Stomach (tissue), 9 donors: ENCODE results near the gene UBE2N. TPM values are rescaled to one million over a fixed set of nuclear protein-coding genes. Genes with fewer than 3 reads are reported as not detected.

Source experiments
- DNase-seq, 2 donors: peaks; one replicate each; pipeline versions ENCODE4 v3.0.0 to v3.0.0-alpha.2; 2013 to 2019
- H3K27ac ChIP-seq, 5 donors: fragments of 200-600 bp in 4 of 5; sonication (generic) in 4 of 5; one replicate each; pipeline ENCODE4 v1.5.1; 2013 to 2019; ENCODE audit warnings: mild to moderate bottlenecking in 1 of 5, moderate library complexity in 1 of 5
- H3K27me3 ChIP-seq, 3 donors: fragments of 200-600 bp; sonication (generic); one replicate each; pipeline ENCODE4 v1.5.1; 2017 to 2019; ENCODE audit warnings: mixed run types in 1 of 3
- H3K36me3 ChIP-seq, 4 donors: fragments of 200-600 bp; sonication (generic); 1 replicate in 3 of 4; 2 replicates in 1 of 4; pipeline ENCODE4 v1.5.1; 2016 to 2019
- H3K4me1 ChIP-seq, 4 donors: fragments of 200-600 bp; sonication (generic); one replicate each; pipeline ENCODE4 v1.5.1; 2016 to 2019
- H3K4me3 ChIP-seq, 4 donors: fragments of 200-600 bp; sonication (generic) in 3 of 4; one replicate each; pipeline ENCODE4 v1.5.1; 2016 to 2019; ENCODE audit warnings: mild to moderate bottlenecking in 1 of 4
- H3K9me3 ChIP-seq, 4 donors: fragments of 200-600 bp; sonication (generic); one replicate each; pipeline ENCODE4 v1.5.1; 2016 to 2019
- EP300 ChIP-seq: sonication (generic); formaldehyde crosslinking; IDR thresholded peaks from one replicate; pipeline ENCODE4 v1.6.1; 2017; ENCODE audit warnings: antibody characterized with exemption
- POLR2A ChIP-seq, 4 donors: fragments of 450-650 bp; IDR thresholded peaks; one replicate each; pipeline ENCODE4 v1.6.1; 2016; ENCODE audit warnings: antibody characterized with exemption in 4 of 4, control low read depth in 2 of 4, mild to moderate bottlenecking in 1 of 4, moderate library complexity in 1 of 4
- POLR2AphosphoS5 ChIP-seq, 3 donors: sonication (generic); formaldehyde crosslinking; IDR thresholded peaks; one replicate each; pipeline ENCODE4 v1.6.1; 2016; ENCODE audit warnings: antibody characterized with exemption in 3 of 3
- WGBS, 5 donors: extraction: QIAGEN DNeasy Blood & Tissue Kit in 3 of 5; methylation state at CpG; one replicate each; pipeline versions ENCODE4 v1.1.5 to v1.1.7; 2013 to 2018; 5-methylcytosine and 5-hydroxymethylcytosine counted together
- intact Hi-C: fragments of 100-400 bp; cut with DNase I; formaldehyde crosslinking; loops from one replicate; pipeline ENCODE4 v1.15.1; 2023; ENCODE audit warnings: low total_unique reads
- polyA plus RNA-seq, 3 donors: library from polyadenylated mRNA; stranded (reverse); fragments of 200-250 nt; gene quantifications; one replicate each; pipeline ENCODE4 v1.2.3, GENCODE V29; 2013
- total RNA-seq, 5 donors: library from RNA; depleted of rRNA; stranded (reverse); fragments of >200 nt; gene quantifications; one replicate each; pipeline versions ENCODE4 v1.1.0 to v1.2.3, GENCODE V29; 2014 to 2016
- TF ChIP-seq, protein P1 (sequence below), 7 experiments: fragments of 450-650 bp in 4 of 7; fragments of 200-600 bp in 3 of 7; sonication (generic) in 3 of 7; IDR thresholded peaks; one replicate each; pipeline ENCODE4 v1.5.1; 2016 to 2019; ENCODE audit warnings: antibody characterized with exemption in 7 of 7, control low read depth in 2 of 7, mild to moderate bottlenecking in 1 of 7
- donor health status: healthy with polysubstance abuse.
- donor health status: Bipolar disorder and iron deficiency.
- donor health status: healthy.

The UBE2N gene
- total and polyA plus RNA-seq, 8 donors, result 6.1 to 65.7 (median 33.9) TPM

DNA sequence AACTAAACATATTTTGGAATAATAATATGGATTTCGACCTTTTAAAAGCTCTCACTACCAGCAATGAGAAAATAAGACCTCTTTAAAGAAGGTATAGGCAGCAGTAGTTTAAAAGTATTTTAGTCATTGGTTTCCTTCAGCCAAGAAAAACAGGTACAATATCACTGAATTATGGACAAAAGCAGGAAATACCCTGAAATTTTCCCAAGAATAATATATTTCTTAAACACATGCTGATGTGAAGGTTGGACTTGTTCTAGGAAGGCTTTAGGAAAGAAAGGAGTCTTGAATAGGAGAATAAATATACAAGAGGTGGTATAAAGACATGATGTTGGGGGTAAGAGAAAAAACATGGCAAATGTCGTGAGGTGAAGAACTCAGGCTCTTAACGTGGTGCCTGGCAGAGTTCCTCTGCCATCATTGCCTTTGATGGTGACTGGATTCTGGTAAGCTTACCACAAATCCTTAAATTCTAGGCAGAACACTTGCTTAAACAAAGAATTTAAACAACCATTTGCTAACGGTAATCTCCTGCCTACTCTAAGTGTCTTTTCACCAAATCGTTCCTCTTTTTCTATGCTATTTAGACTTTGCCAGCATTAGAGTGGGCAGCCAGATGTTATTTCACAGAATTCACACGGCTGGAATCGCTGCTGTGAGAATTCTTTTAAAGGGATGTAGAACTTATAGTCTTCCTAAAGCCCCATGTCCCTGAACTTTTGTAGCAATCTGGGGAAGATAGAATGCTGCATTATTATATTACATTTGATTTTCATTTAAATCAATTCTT, 75.9 kb downstream of the UBE2N start:
- TF ChIP-seq, protein P1, sequence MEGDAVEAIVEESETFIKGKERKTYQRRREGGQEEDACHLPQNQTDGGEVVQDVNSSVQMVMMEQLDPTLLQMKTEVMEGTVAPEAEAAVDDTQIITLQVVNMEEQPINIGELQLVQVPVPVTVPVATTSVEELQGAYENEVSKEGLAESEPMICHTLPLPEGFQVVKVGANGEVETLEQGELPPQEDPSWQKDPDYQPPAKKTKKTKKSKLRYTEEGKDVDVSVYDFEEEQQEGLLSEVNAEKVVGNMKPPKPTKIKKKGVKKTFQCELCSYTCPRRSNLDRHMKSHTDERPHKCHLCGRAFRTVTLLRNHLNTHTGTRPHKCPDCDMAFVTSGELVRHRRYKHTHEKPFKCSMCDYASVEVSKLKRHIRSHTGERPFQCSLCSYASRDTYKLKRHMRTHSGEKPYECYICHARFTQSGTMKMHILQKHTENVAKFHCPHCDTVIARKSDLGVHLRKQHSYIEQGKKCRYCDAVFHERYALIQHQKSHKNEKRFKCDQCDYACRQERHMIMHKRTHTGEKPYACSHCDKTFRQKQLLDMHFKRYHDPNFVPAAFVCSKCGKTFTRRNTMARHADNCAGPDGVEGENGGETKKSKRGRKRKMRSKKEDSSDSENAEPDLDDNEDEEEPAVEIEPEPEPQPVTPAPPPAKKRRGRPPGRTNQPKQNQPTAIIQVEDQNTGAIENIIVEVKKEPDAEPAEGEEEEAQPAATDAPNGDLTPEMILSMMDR (IDR thresholded peaks at IDR 0.05), result no peak
- no peak for TF ChIP-seq POLR2AphosphoS5 (IDR thresholded peaks at IDR 0.05)
- TF ChIP-seq EP300, result no peak
- no peak for TF ChIP-seq POLR2A (IDR thresholded peaks at IDR 0.05)
- Histone ChIP-seq H3K27me3 (no peaks in the 10 kb centered on the region), H3K4me3 (no peak overlapping the region), H3K36me3 (no peaks in the 10 kb centered on the region), H3K27ac (no peak overlapping the region), H3K9me3 (no peaks in the 10 kb centered on the region), H3K4me1 (no peaks in the 10 kb centered on the region)
- WGBS, 5 donors, result 72 to 86% (median 73%) methylated on average over 7 of the region's 7 CpGs
- DNase-seq, result no peak
- intact Hi-C loops, result no loop called here

DNA sequence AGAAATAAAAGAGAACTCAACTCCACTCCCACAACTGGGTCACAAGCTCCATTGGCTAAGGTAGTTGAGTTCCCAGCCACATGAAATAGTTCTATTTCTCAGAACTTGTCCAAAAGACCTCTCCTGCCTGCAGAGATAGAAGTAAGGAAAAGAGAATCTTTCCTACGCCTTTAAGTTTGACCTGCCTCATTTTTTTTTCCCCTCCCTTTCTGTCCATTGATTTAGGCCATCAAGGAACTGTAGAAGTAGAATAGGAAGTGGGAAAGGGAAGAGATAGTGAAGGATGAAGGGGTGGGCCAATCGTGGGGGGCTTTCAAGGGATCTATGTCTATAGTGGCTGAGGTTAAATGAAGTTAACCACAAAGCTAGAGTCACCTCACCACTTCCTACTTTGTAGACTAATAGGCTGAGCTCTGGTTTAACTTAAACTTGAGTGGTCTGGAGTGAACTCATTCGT, 77.9 kb downstream of the UBE2N start:
- DNase-seq, result no peak
- no peaks in the 10 kb centered on the region for H3K36me3 ChIP-seq
- H3K4me1 ChIP-seq, result peaks cover 0 to 14% (median 0%) of the 10 kb centered on the region in 4 donors
- intact Hi-C loops, result no loop called here
- H3K27ac ChIP-seq, result no peak overlapping the region
- H3K27me3 ChIP-seq, result no peaks in the 10 kb centered on the region
- no peak overlapping the region for H3K4me3 ChIP-seq
- H3K9me3 ChIP-seq, result no peaks in the 10 kb centered on the region
- TF ChIP-seq EP300, result no peak
- TF ChIP-seq POLR2AphosphoS5 (IDR thresholded peaks at IDR 0.05), result no peak
- TF ChIP-seq, protein P1 (IDR thresholded peaks at IDR 0.05), result no peak
- no peak for TF ChIP-seq POLR2A (IDR thresholded peaks at IDR 0.05)
- WGBS, 5 donors, result 55 to 79% (median 75%) methylated on average over 3 of the region's 3 CpGs

DNA sequence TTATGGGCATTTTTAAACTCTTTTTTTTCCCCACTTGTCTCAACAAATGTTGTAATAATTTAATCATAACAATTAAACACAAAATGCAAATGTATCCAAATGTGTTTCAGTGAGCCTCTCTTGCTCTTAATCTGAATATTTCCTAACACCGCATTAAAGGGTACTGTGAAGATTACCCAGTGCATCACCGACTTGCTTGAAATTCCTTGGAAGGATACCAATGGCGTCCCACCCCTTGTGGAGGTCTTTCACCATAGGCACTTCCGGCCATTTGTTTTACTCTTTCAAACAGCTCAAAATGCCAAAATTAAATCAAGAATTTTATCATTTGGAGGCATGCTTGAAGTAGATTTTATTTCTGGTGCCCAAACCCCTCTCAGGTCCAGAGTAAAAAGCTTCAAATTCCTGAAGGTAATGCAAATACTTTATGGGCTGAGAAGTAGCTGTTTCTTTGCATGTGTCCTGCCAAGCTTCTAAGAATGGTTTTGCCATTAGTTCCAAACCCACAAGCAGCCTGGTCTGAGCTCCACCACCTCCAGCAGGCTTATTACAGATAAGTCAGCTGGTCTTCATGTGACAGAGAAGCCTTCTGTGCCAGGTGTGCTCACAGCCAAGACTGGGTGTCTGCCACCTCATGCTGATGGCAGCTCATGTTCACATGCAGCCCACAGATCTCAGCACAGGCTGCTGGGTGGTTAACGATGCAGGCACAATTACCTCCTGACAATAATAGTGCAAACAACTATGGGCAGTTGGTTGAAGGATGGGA, 80.4 kb downstream of the UBE2N start:
- Histone ChIP-seq H3K36me3 (no peaks in the 10 kb centered on the region), H3K27ac (no peak overlapping the region), H3K27me3 (no peaks in the 10 kb centered on the region), H3K9me3 (no peaks in the 10 kb centered on the region), H3K4me3 (no peak overlapping the region), H3K4me1 (peaks cover 0 to 16% (median 0%) of the 10 kb centered on the region in 4 donors)
- intact Hi-C loops, result no loop called here
- 81 to 88% (median 82%) methylated on average over 5 of the region's 5 CpGs for WGBS, 5 donors
- TF ChIP-seq EP300, result no peak
- TF ChIP-seq, protein P1 (IDR thresholded peaks at IDR 0.05), result no peak
- no peak for TF ChIP-seq POLR2A (IDR thresholded peaks at IDR 0.05)
- DNase-seq, result peak in 1 of 2 donors; percentile 19

DNA sequence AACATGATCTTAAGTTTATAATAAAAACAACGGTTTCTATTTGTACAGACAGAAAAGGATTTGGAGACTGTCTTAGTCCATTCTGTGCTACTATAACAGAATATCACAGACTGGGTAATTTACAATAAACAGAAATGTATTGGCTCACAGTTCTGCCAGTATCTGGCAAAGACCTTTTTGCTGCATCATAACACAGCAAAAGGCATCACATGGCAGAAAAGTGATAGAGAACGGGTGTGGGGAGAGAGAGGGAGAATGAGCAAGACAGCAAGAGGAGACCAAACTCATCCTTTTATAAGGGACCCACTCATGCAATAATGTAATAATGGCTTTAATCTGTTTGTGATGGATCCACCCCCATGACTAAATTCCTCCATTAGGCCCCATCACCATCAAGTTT, 81.1 kb downstream of the UBE2N start:
- Histone ChIP-seq H3K27ac (no peak overlapping the region), H3K4me3 (no peak overlapping the region), H3K27me3 (no peaks in the 10 kb centered on the region), H3K4me1 (peaks cover 0 to 16% (median 0%) of the 10 kb centered on the region in 4 donors), H3K36me3 (no peaks in the 10 kb centered on the region), H3K9me3 (no peaks in the 10 kb centered on the region)
- DNase-seq, result no peak
- TF ChIP-seq EP300, result no peak
- no peak for TF ChIP-seq POLR2AphosphoS5 (IDR thresholded peaks at IDR 0.05)
- TF ChIP-seq, protein P1 (IDR thresholded peaks at IDR 0.05), result no peak
- TF ChIP-seq POLR2A (IDR thresholded peaks at IDR 0.05), result no peak
- intact Hi-C loops, result no loop called here
- 75 to 86% (median 79%) methylated on average over 2 of the region's 2 CpGs for WGBS, 5 donors
